ENCODE measurements around the gene HAX1. TPM values are rescaled to one million over a fixed set of nuclear protein-coding genes. Genes with fewer than 3 reads are reported as not detected.
"Not testable (repeated sequence)": the region's sequence is repeated elsewhere in the genome, so short reads cannot be mapped to it uniquely, and the experiment has no call there.

HAX1 gene
- total RNA-seq, 1 donor from 2014 or later, result 79.1 TPM

GRCh38 chr1:154276797-154277196 is 4.4 kb downstream of the HAX1 start:
- peaks cover 4% of the 10 kb centered on the region for H3K4me1 Mint-ChIP-seq (ENCODE audit: low read depth, unreplicated experiment)
- no peaks in the 10 kb centered on the region for H3K36me3 Mint-ChIP-seq (ENCODE audit: unreplicated experiment)
- H3K27ac Mint-ChIP-seq (ENCODE audit: unreplicated experiment), result no peak overlapping the region
- peak; percentile 17 for TF ChIP-seq CTCF (IDR thresholded peaks at IDR 0.05; ENCODE audit: partially characterized antibody, unreplicated experiment)
- H3K27me3 Mint-ChIP-seq (ENCODE audit: unreplicated experiment), result no peaks in the 10 kb centered on the region
- DNase-seq, result peak; percentile 40
- peaks cover 5% of the 10 kb centered on the region for H3K9me3 Mint-ChIP-seq (ENCODE audit: unreplicated experiment)
- no peak overlapping the region for H3K4me3 Mint-ChIP-seq (ENCODE audit: unreplicated experiment)

GRCh38 chr1:154287591-154287990 is 15.2 kb downstream of the HAX1 start:
- not testable (repeated sequence) for H3K4me1 Mint-ChIP-seq (ENCODE audit: low read depth, unreplicated experiment); H3K27me3 Mint-ChIP-seq (ENCODE audit: unreplicated experiment); H3K27ac Mint-ChIP-seq (ENCODE audit: unreplicated experiment); H3K36me3 Mint-ChIP-seq (ENCODE audit: unreplicated experiment); H3K4me3 Mint-ChIP-seq (ENCODE audit: unreplicated experiment); DNase-seq; H3K9me3 Mint-ChIP-seq (ENCODE audit: unreplicated experiment)

GRCh38 chr1:154288661-154289060 is 16.2 kb downstream of the HAX1 start:
- Mint-ChIP-seq H3K4me1 (ENCODE audit: low read depth, unreplicated experiment) (no peaks in the 10 kb centered on the region), H3K4me3 (ENCODE audit: unreplicated experiment) (no peak overlapping the region), H3K9me3 (ENCODE audit: unreplicated experiment) (no peaks in the 10 kb centered on the region), H3K27ac (ENCODE audit: unreplicated experiment) (no peak overlapping the region), H3K27me3 (ENCODE audit: unreplicated experiment) (no peaks in the 10 kb centered on the region), H3K36me3 (ENCODE audit: unreplicated experiment) (no peaks in the 10 kb centered on the region)
- no peak for TF ChIP-seq CTCF (IDR thresholded peaks at IDR 0.05; ENCODE audit: partially characterized antibody, unreplicated experiment)
- DNase-seq, result no peak

GRCh38 chr1:154290921-154291320 is 18.5 kb downstream of the HAX1 start:
- no peak for DNase-seq
- Mint-ChIP-seq H3K27me3 (ENCODE audit: unreplicated experiment) (no peaks in the 10 kb centered on the region), H3K27ac (ENCODE audit: unreplicated experiment) (no peak overlapping the region), H3K36me3 (ENCODE audit: unreplicated experiment) (peaks cover 13% of the 10 kb centered on the region), H3K4me3 (ENCODE audit: unreplicated experiment) (no peak overlapping the region), H3K9me3 (ENCODE audit: unreplicated experiment) (peaks cover 9% of the 10 kb centered on the region), H3K4me1 (ENCODE audit: low read depth, unreplicated experiment) (no peaks in the 10 kb centered on the region)
- TF ChIP-seq CTCF (IDR thresholded peaks at IDR 0.05; ENCODE audit: partially characterized antibody, unreplicated experiment), result no peak

- Mint-ChIP-seq H3K27me3 (ENCODE audit: unreplicated experiment) (no peaks in the 10 kb centered on the region), H3K9me3 (ENCODE audit: unreplicated experiment) (peaks cover 11% of the 10 kb centered on the region), H3K4me3 (ENCODE audit: unreplicated experiment) (no peak overlapping the region), H3K36me3 (ENCODE audit: unreplicated experiment) (peaks cover 13% of the 10 kb centered on the region), H3K4me1 (ENCODE audit: low read depth, unreplicated experiment) (no peaks in the 10 kb centered on the region), H3K27ac (ENCODE audit: unreplicated experiment) (no peak overlapping the region)
- no peak for TF ChIP-seq CTCF (IDR thresholded peaks at IDR 0.05; ENCODE audit: partially characterized antibody, unreplicated experiment)
- DNase-seq, result no peak
Measured at GRCh38 chr1:154295408-154296235, 23.2 kb downstream of the HAX1 start.
